ENCODE measurements around the gene ATXN2. TPM values are rescaled to one million over a fixed set of nuclear protein-coding genes. Genes with fewer than 3 reads are reported as not detected.

ATXN2 gene
- total RNA-seq, 1 experiment from 2014 or later: 56.3 TPM

GRCh38 chr12:111453071-111453989, 145.8 kb downstream of the ATXN2 start:
- ATAC-seq: peak; percentile 44
- no peak for DNase-seq (ENCODE audit: low spot score)
- Mint-ChIP-seq H3K9me3 (no peaks in the 10 kb centered on the region), H3K4me1 (no peaks in the 10 kb centered on the region), H3K27me3 (ENCODE audit: low read depth) (no peaks in the 10 kb centered on the region), H3K27ac (peak overlapping the region; percentile 83), H3K4me3 (no peak overlapping the region), H3K36me3 (peaks cover 58% of the 10 kb centered on the region)
- POLR2A ChIA-PET: no interaction called here
- TF ChIP-seq SMAD3 (CRISPR knock-in tag; IDR thresholded peaks at IDR 0.05; ENCODE audit: borderline replicate concordance) (no peak), ZNF671 (CRISPR knock-in tag; IDR thresholded peaks at IDR 0.05) (no peak), FOXP4 (CRISPR knock-in tag; IDR thresholded peaks at IDR 0.05) (no peak), NFYB (CRISPR knock-in tag; conservative IDR thresholded peaks at IDR 0.05; ENCODE audit: low read depth) (no peak), SMAD4 (CRISPR knock-in tag; IDR thresholded peaks at IDR 0.05) (no peak), PRDM15 (CRISPR knock-in tag; IDR thresholded peaks at IDR 0.05) (no peak), IRF2 (CRISPR knock-in tag; IDR thresholded peaks at IDR 0.05; ENCODE audit: borderline replicate concordance, low read depth) (no peak), AFF4 (CRISPR knock-in tag; IDR thresholded peaks at IDR 0.05; ENCODE audit: borderline replicate concordance) (no peak), ELF4 (CRISPR knock-in tag; IDR thresholded peaks at IDR 0.05; ENCODE audit: low read depth) (no peak), ZNF425 (CRISPR knock-in tag; conservative IDR thresholded peaks at IDR 0.05) (no peak), NR3C1 (CRISPR knock-in tag; conservative IDR thresholded peaks at IDR 0.05; ENCODE audit: low read depth) (no peak), ZNF232 (CRISPR knock-in tag; IDR thresholded peaks at IDR 0.05) (no peak)
- CTCF ChIA-PET: interaction anchor here (0.6 to 6.0 kb wide), 3 partner anchors 8 to 228 kb away, joined by 3 to 116 read pairs (median 5); no protein-coding TSS in a partner anchor

Data from WTC11 (cell line).